PC-3 (cell line): ENCODE measurements around the gene TMEM259. TPM values are rescaled to one million over a fixed set of nuclear protein-coding genes. Genes with fewer than 3 reads are reported as not detected.
A peak's percentile ranks its signal among the peaks of the same experiment; 100 is the strongest.

Experiments
- ATAC-seq: fragments of 200-7000 bp; cut with Tn5 transposase; 2 replicates; pipeline ENCODE4 v1.9.1; 2020; ENCODE audit warnings: mild to moderate bottlenecking, moderate library complexity
- BruUV-seq: library from RNA; stranded (reverse); fragments of 400-500 nt; replicated peaks from 2 replicates; lab custom pipeline; 2021; lab: Mats Ljungman, UMichigan
- CTCF ChIA-PET: fragments of 300-600 bp; sonication (Branson Sonifier 250); formaldehyde crosslinking; loops from one replicate; lab custom pipeline; 2022; ENCODE audit warnings: antibody characterized with exemption; lab: Charles Lee
- POLR2A ChIA-PET: fragments of 300-600 bp; sonication (Branson Sonifier 250); formaldehyde crosslinking; loops from one replicate; lab custom pipeline; 2022; ENCODE audit warnings: antibody characterized with exemption; ENCODE audit not compliant: unreplicated experiment; lab: Charles Lee
- DNase-seq: peaks from one replicate; pipeline ENCODE4 v3.0.0-alpha.2; 2015
- H2AFZ ChIP-seq: fragments of 300-600 bp; sonication (generic); 2 replicates; pipeline ENCODE4 v1.6.0; 2016; ENCODE audit warnings: antibody characterized with exemption, low read length
- H3F3A ChIP-seq: fragments of 300-600 bp; sonication (generic); one replicate; pipeline ENCODE4 v1.6.0; 2017; ENCODE audit warnings: antibody characterized with exemption, low read length, control low read depth, mild to moderate bottlenecking; ENCODE audit not compliant: unreplicated experiment
- H3K27ac ChIP-seq: fragments of 300-600 bp; sonication (generic); 2 replicates; pipeline ENCODE4 v1.5.1; 2016; ENCODE audit warnings: mild to moderate bottlenecking, low read length
- H3K27me3 ChIP-seq: fragments of 300-600 bp; sonication (generic); 2 replicates; pipeline ENCODE4 v1.6.1; 2016; ENCODE audit warnings: low read length, mixed read lengths
- H3K36me3 ChIP-seq: fragments of 300-600 bp; sonication (generic); 2 replicates; pipeline ENCODE4 v1.6.1; 2016; ENCODE audit warnings: low read depth, mixed run types, low read length, mixed read lengths
- H3K4me1 ChIP-seq: fragments of 300-600 bp; sonication (generic); 2 replicates; pipeline ENCODE4 v1.5.1; 2016; ENCODE audit warnings: low read length; ENCODE audit not compliant: insufficient read depth
- H3K4me2 ChIP-seq: fragments of 300-600 bp; sonication (generic); 2 replicates; pipeline ENCODE4 v1.6.0; 2016; ENCODE audit warnings: low read length
- H3K4me3 ChIP-seq: fragments of 300-600 bp; sonication (generic); 2 replicates; pipeline ENCODE4 v1.5.1; 2016; ENCODE audit warnings: mild to moderate bottlenecking, low read length, mixed read lengths
- H3K79me2 ChIP-seq: fragments of 300-600 bp; sonication (generic); 2 replicates; pipeline ENCODE4 v1.6.1; 2017; ENCODE audit warnings: low read length, mixed read lengths
- H3K9ac ChIP-seq: fragments of 300-600 bp; sonication (generic); 2 replicates; pipeline ENCODE4 v1.6.0; 2016; ENCODE audit warnings: mild to moderate bottlenecking, low read length
- H3K9me2 ChIP-seq: fragments of 300-600 bp; sonication (generic); replicated peaks from 2 replicates; pipeline ENCODE4 v1.6.1; 2016; ENCODE audit warnings: mixed run types, low read length, mixed read lengths
- H3K9me3 ChIP-seq: fragments of 300-600 bp; sonication (generic); 2 replicates; pipeline ENCODE4 v1.6.1; 2016; ENCODE audit warnings: low read length, mixed read lengths
- H4K20me1 ChIP-seq: fragments of 300-600 bp; sonication (generic); 2 replicates; pipeline ENCODE4 v1.6.1; 2016; ENCODE audit warnings: low read length, mixed read lengths
- CTCF ChIP-seq: fragments of 300-600 bp; sonication (generic); conservative IDR thresholded peaks from 2 replicates; pipeline ENCODE4 v1.5.1; 2017; ENCODE audit warnings: antibody characterized with exemption, low read depth, mild to moderate bottlenecking, low read length
- EZH2 ChIP-seq: fragments of 300-600 bp; sonication (generic); IDR thresholded peaks from one replicate; pipeline ENCODE4 v1.6.1; 2017; ENCODE audit warnings: antibody characterized with exemption, mild to moderate bottlenecking, low read length; ENCODE audit not compliant: unreplicated experiment
- EZH2phosphoT487 ChIP-seq: fragments of 300-600 bp; sonication (generic); IDR thresholded peaks from 2 replicates; pipeline ENCODE4 v1.6.1; 2018; ENCODE audit warnings: mild to moderate bottlenecking, antibody characterized with exemption, low read length, borderline replicate concordance
- intact Hi-C: fragments of 100-400 bp; cut with micrococcal nuclease; formaldehyde crosslinking; loops from 2 replicates; pipeline ENCODE4 v1.9.0; 2023
- total RNA-seq: library from RNA; depleted of rRNA; stranded (reverse); fragments of >200 nt; gene quantifications from 2 replicates; pipeline ENCODE4 v1.2.3, GENCODE V29; 2014

The TMEM259 gene
- total RNA-seq, 1 experiment from 2014 or later = 136 TPM

DNA sequence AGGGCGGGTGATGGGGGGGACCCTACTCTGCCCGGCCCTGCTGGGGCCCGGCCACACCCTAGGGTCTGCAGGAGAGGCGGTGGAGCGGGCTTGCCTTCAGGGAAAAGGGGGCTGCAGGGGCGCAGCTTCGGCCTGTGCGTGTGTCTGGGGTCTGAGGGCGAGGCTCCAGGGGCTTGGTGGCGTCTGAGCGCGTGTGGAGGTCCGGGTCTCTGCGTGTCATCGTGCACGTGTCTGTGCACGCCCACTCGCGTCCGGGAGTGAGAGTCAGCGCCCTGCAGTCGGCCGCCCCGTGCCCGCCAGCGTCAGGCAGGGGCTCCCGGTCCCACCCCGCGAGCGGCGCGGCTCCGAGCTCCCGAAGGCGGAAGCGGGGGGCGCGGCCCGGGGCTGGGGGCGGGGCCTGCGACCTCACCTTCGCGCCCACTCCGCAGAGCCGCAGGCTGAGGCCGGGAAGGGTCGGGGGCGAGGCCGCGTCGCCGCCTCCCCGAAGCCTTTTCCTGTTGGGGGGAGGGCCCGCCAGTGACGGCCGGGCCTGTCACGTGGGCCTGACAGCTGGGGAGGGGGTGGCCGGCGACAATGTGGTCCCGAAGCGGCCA is 45.9 kb upstream of the TMEM259 start, which contains the start of gene ARHGAP45:
TSS of gene ARHGAP45 (plus strand) at position 420 of the 593 bp plus-strand sequence. CDS start 239 bp downstream, outside the sequence.
- H3K9me3 ChIP-seq = no peaks in the 10 kb centered on the region
- H3K27ac ChIP-seq = peak within 1 kb of the TSS; percentile 53; the same call in 1 of the 2 replicates
- peaks cover 18% of the 10 kb centered on the region for H3K4me1 ChIP-seq
- no peaks in the 10 kb centered on the region for H3K27me3 ChIP-seq
- peak within 1 kb of the TSS; percentile 73 for H3K4me3 ChIP-seq
- CTCF ChIA-PET = no interaction called here
- H2AFZ ChIP-seq = peak within 1 kb of the TSS; percentile 68
- no peaks in the 10 kb centered on the region for H3F3A ChIP-seq
- BruUV-seq = no TSS peak
- TF ChIP-seq EZH2 = no peak
- no peak for TF ChIP-seq EZH2phosphoT487
- TF ChIP-seq CTCF = no peak
- peak; percentile 48 for DNase-seq
- POLR2A ChIA-PET = no interaction called here
- no peaks in the 10 kb centered on the region for H3K36me3 ChIP-seq
- 0 out of 2 replicates have a peak, but pooled peaks cover 4% of the 10 kb centered on the region for H3K79me2 ChIP-seq
- no peaks in the 10 kb centered on the region for H4K20me1 ChIP-seq
- peak within 1 kb of the TSS; percentile 49 for H3K9ac ChIP-seq
- H3K4me2 ChIP-seq = peak within 1 kb of the TSS; percentile 87
- no peaks in the 10 kb centered on the region for H3K9me2 ChIP-seq
- ATAC-seq = peak; percentile 6
- intact Hi-C loops = loop anchor here (5.0 kb wide), 1 partner anchor 35 kb away; the partner anchor contains the start of gene GPX4

DNA sequence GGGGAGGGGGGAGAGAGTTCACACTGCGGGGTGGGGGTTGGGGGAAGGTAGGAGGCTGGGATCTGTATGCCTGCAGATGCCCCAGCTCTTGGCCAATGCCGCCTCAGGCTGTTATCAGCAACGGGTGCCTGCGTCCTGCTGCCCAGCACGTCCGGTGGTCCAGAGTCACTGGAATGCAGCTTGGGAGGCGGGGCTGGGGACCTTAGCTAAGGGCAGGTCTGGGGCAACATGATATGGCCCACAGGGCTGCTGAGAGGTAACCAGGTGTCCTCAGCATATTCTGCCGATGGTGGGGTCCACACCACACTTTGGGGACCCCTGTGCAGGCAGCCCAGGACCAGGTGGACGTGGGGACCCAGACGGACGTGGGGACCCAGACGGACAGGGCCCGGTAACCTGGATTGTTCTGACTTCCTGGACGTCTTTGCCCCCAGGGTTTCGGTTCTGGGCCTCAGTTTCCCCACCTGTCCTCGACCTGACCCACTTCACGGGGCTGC is 45.4 kb upstream of the TMEM259 start:
- CTCF ChIA-PET = no interaction called here

More for the DNA sequence above, 45.4 kb upstream of the TMEM259 start:
- no peaks in the 10 kb centered on the region for H3K9me3 ChIP-seq
- peaks cover 18% of the 10 kb centered on the region for H3K4me1 ChIP-seq
- no peaks in the 10 kb centered on the region for H3K36me3 ChIP-seq
- no peak overlapping the region for H3K27ac ChIP-seq
- H3K4me3 ChIP-seq = peak overlapping the region; percentile 73
- 0 out of 2 replicates have a peak, but pooled peaks cover 4% of the 10 kb centered on the region for H3K79me2 ChIP-seq
- H3K9ac ChIP-seq = no peak overlapping the region; the same call in 1 of the 2 replicates
- POLR2A ChIA-PET = no interaction called here
- no TSS peak for BruUV-seq
- H3F3A ChIP-seq = no peaks in the 10 kb centered on the region
- H3K27me3 ChIP-seq = no peaks in the 10 kb centered on the region
- DNase-seq = peak; percentile 57
- no peaks in the 10 kb centered on the region for H3K9me2 ChIP-seq
- H4K20me1 ChIP-seq = no peaks in the 10 kb centered on the region
- TF ChIP-seq CTCF (no peak), EZH2 (no peak), EZH2phosphoT487 (no peak)
- intact Hi-C loops = loop anchor here (5.0 kb wide), 1 partner anchor 36 kb away; the partner anchor contains the start of gene GPX4
- no peak overlapping the region for H2AFZ ChIP-seq
- ATAC-seq = peak; percentile 11
- peak overlapping the region; percentile 87 for H3K4me2 ChIP-seq
